ENCODE results near the gene HDDC3. TPM values are rescaled to one million over a fixed set of nuclear protein-coding genes. Genes with fewer than 3 reads are reported as not detected.
A peak's percentile ranks its signal among the peaks of the same experiment; 100 is the strongest.

The HDDC3 gene
- total and polyA plus RNA-seq, 9 of the 15 experiments (the other 6 are each of a cell fraction or from before 2014, with no cell fraction given), result 14.9 to 55.8 (median 36.9) TPM

DNA sequence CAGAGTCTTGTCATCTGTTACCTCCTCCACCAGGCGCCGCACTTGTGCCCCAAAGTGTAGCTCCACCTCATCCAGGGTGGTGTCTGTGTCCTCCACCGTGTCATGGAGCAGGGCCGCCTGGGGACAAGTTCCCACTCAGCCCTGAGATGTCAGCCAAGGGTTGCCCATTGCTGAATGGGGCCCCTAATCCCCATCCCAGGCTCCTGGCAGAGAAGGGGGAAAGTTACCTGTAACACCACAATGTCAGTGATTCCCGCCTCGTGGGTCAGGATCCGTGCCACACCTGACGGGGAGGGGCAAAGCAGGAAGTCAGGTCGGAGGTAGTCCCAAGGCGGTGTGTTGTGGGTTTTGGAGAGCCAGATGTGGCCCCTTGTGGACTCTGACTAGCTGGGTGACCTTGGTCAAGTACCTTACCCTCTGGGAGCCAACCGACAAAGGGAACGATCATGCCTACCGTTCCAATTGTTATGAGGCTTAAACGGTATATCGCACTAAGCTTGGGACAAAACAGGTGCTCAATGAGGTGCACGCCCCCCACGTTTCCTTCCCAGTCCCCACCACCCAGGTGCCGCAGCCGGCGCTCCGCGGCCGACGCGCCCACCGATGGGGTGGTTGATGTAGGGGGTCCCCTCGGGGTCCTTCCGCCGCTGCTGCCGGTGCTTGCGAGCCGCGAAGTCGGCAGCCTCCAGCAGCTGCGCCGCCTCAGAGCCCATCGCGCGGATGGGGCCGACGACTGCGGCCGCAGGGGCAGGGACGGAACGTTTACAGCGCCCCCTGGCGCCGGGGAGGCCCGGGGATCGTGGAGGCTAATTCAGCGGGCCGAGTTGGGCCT lies at the start of gene HDDC3 (continued):
- TF ChIP-seq, protein P1, sequence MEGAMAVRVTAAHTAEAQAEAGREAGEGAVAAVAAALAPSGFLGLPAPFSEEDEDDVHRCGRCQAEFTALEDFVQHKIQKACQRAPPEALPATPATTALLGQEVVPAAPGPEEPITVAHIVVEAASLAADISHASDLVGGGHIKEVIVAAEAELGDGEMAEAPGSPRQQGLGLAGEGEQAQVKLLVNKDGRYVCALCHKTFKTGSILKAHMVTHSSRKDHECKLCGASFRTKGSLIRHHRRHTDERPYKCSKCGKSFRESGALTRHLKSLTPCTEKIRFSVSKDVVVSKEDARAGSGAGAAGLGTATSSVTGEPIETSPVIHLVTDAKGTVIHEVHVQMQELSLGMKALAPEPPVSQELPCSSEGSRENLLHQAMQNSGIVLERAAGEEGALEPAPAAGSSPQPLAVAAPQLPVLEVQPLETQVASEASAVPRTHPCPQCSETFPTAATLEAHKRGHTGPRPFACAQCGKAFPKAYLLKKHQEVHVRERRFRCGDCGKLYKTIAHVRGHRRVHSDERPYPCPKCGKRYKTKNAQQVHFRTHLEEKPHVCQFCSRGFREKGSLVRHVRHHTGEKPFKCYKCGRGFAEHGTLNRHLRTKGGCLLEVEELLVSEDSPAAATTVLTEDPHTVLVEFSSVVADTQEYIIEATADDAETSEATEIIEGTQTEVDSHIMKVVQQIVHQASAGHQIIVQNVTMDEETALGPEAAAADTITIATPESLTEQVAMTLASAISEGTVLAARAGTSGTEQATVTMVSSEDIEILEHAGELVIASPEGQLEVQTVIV (CRISPR knock-in tag; IDR thresholded peaks at IDR 0.05; ENCODE audit: borderline replicate concordance), result no peak
- peak in 2 of 3 experiments; percentile 47 to 72; a peak in 1 of 6 replicates for TF ChIP-seq ZBTB11 (CRISPR knock-in tag; IDR thresholded peaks at IDR 0.05)
- TF ChIP-seq NR2C1 (IDR thresholded peaks at IDR 0.05), result no peak
- no peak for TF ChIP-seq NR2C1 (tag; IDR thresholded peaks at IDR 0.05)
- TF ChIP-seq ZNF253 (CRISPR knock-in tag; conservative IDR thresholded peaks at IDR 0.05), result no peak
- TF ChIP-seq ZBTB7A (IDR thresholded peaks at IDR 0.05; ENCODE audit: borderline replicate concordance, control insufficient read depth, low read depth, low read length), result peak; percentile 71; the same call in 1 of the 2 replicates
- TF ChIP-seq HNRNPL (IDR thresholded peaks at IDR 0.05; ENCODE audit: low read depth, low read length), result peak; percentile 59; the same call in 1 of the 2 replicates
- TF ChIP-seq, protein P2, sequence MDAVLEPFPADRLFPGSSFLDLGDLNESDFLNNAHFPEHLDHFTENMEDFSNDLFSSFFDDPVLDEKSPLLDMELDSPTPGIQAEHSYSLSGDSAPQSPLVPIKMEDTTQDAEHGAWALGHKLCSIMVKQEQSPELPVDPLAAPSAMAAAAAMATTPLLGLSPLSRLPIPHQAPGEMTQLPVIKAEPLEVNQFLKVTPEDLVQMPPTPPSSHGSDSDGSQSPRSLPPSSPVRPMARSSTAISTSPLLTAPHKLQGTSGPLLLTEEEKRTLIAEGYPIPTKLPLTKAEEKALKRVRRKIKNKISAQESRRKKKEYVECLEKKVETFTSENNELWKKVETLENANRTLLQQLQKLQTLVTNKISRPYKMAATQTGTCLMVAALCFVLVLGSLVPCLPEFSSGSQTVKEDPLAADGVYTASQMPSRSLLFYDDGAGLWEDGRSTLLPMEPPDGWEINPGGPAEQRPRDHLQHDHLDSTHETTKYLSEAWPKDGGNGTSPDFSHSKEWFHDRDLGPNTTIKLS (IDR thresholded peaks at IDR 0.05; ENCODE audit: borderline replicate concordance, low read depth), result peak; percentile 62; the same call in 1 of the 2 replicates
- peak; percentile 58; the same call in 1 of the 2 replicates for TF ChIP-seq C11orf30 (IDR thresholded peaks at IDR 0.05; ENCODE audit: low read depth)
- TF ChIP-seq KDM2B (CRISPR knock-in tag; IDR thresholded peaks at IDR 0.05), result no peak
- no peak for TF ChIP-seq ZNF57 (CRISPR knock-in tag; IDR thresholded peaks at IDR 0.05)
- TF ChIP-seq RFX1 (IDR thresholded peaks at IDR 0.05), result no peak
- TF ChIP-seq SNIP1 (IDR thresholded peaks at IDR 0.05; ENCODE audit: low read depth), result peak; percentile 52; the same call in 1 of the 2 replicates
- TF ChIP-seq NFIX (CRISPR knock-in tag; IDR thresholded peaks at IDR 0.05; ENCODE audit: low read depth), result no peak
- peak; percentile 47; the same call in 1 of the 2 replicates for TF ChIP-seq RFX5 (IDR thresholded peaks at IDR 0.05; ENCODE audit: low read depth, low read length)
- TF ChIP-seq POLR2AphosphoS5 (IDR thresholded peaks at IDR 0.05; ENCODE audit: control insufficient read depth, insufficient read depth, low read depth, low read length), result peak; percentile 78
- no peak for TF ChIP-seq BRD4 (IDR thresholded peaks at IDR 0.05)
- TF ChIP-seq MXD1 (CRISPR knock-in tag; IDR thresholded peaks at IDR 0.05; ENCODE audit: borderline replicate concordance, poor library complexity, severe bottlenecking), result peak; percentile 30
- no peak; the same call in 1 of the 2 replicates for TF ChIP-seq TCF3 (CRISPR knock-in tag; IDR thresholded peaks at IDR 0.05)
